H1 (cell line): ENCODE data around the gene ZGRF1. TPM values are rescaled to one million over a fixed set of nuclear protein-coding genes. Genes with fewer than 3 reads are reported as not detected.

Experiments used
- CTCF ChIA-PET: fragments of 300-600 bp; sonication (Branson Sonifier 250); formaldehyde crosslinking; loops from one replicate; lab custom pipeline; 2021; ENCODE audit not compliant: partially characterized antibody; lab: Charles Lee
- POLR2A ChIA-PET: fragments of 300-600 bp; sonication (Branson Sonifier 250); formaldehyde crosslinking; loops from one replicate; lab custom pipeline; 2021; ENCODE audit warnings: inconsistent platforms; ENCODE audit not compliant: partially characterized antibody; lab: Charles Lee
- DNase-seq, 2 experiments: peaks; one replicate each; pipeline versions ENCODE4 v3.0.0 to v3.0.0-alpha.2; 2010 to 2022; ENCODE audit warnings: low spot score in 2 of 2, low read depth in 1 of 2, mixed read lengths in 1 of 2
- FAIRE-seq: peaks from 2 replicates; lab custom pipeline; 2011; peaks lifted over from hg19 to GRCh38; lab: Jason Lieb, UNC
- H2AFZ ChIP-seq: 2 replicates; pipeline ENCODE4 v1.8.1; 2012; ENCODE audit warnings: low read length, inconsistent platforms
- H2AK5ac ChIP-seq: 2 replicates; pipeline ENCODE4 v1.6.1; 2013; ENCODE audit warnings: low read depth, low read length
- H2BK120ac ChIP-seq: replicated peaks from 2 replicates; pipeline ENCODE3; 2013; ENCODE audit warnings: low read depth, low read length, inconsistent platforms
- H2BK12ac ChIP-seq: 2 replicates; pipeline ENCODE4 v1.6.1; 2013; ENCODE audit warnings: low read depth, low read length
- H2BK15ac ChIP-seq: 2 replicates; pipeline ENCODE4 v1.6.1; 2013; ENCODE audit warnings: low read length
- H2BK20ac ChIP-seq: 2 replicates; pipeline ENCODE4 v1.6.1; 2013; ENCODE audit warnings: low read length
- H2BK5ac ChIP-seq: 2 replicates; pipeline ENCODE4 v1.6.1; 2013; ENCODE audit warnings: low read depth, low read length
- H3K14ac ChIP-seq: 2 replicates; pipeline ENCODE4 v1.6.1; 2013; ENCODE audit warnings: inconsistent platforms; ENCODE audit not compliant: insufficient read length
- H3K18ac ChIP-seq: 2 replicates; pipeline ENCODE4 v1.6.1; 2013; ENCODE audit warnings: low read length; ENCODE audit errors: extremely low read depth
- H3K23ac ChIP-seq: 2 replicates; pipeline ENCODE4 v1.6.1; 2013; ENCODE audit warnings: inconsistent platforms; ENCODE audit not compliant: insufficient read length
- H3K23me2 ChIP-seq: 2 replicates; pipeline ENCODE4 v1.6.1; 2013; ENCODE audit warnings: low read depth, low read length
- H3K27ac ChIP-seq: 2 replicates; pipeline ENCODE4 v1.6.1; 2011; ENCODE audit warnings: low read depth, low read length, inconsistent platforms
- H3K27me3 ChIP-seq, 4 experiments: replicated peaks in 1 of 4; 1 replicate in 1 of 4; 2 replicates in 3 of 4; pipeline versions ENCODE4 v1.6.1 to v1.8.1; 2011 to 2013; ENCODE audit warnings: low read length in 3 of 4, mild to moderate bottlenecking in 3 of 4, inconsistent platforms in 2 of 4, mixed read lengths in 2 of 4, moderate library complexity in 1 of 4; ENCODE audit not compliant: control insufficient read depth in 3 of 4, insufficient read depth in 3 of 4; ENCODE audit errors: extremely low read depth in 1 of 4
- H3K36me3 ChIP-seq, 4 experiments: 2 replicates each; pipeline versions ENCODE4 v1.6.1 to v1.8.1; 2011 to 2013; ENCODE audit warnings: mild to moderate bottlenecking in 4 of 4, low read length in 3 of 4, moderate library complexity in 2 of 4, control low read depth in 1 of 4, inconsistent platforms in 1 of 4; ENCODE audit not compliant: insufficient read depth in 4 of 4, control insufficient read depth in 2 of 4
- H3K4ac ChIP-seq: replicated peaks from 2 replicates; pipeline ENCODE3; 2013; ENCODE audit warnings: low read length, low read depth, mixed read lengths, inconsistent platforms; ENCODE audit not compliant: insufficient read length
- H3K4me1 ChIP-seq, 4 experiments: replicated peaks in 1 of 4; 1 replicate in 1 of 4; 2 replicates in 3 of 4; pipeline versions ENCODE4 v1.6.1 to v1.8.1; 2011 to 2013; ENCODE audit warnings: low read length in 3 of 4, inconsistent platforms in 2 of 4, mixed read lengths in 1 of 4; ENCODE audit not compliant: insufficient read depth in 4 of 4, control insufficient read depth in 3 of 4
- H3K4me2 ChIP-seq, 2 experiments: 2 replicates each; pipeline versions ENCODE4 v1.6.1 to v1.8.1; 2011 to 2013; ENCODE audit warnings: low read depth in 2 of 2, low read length in 2 of 2, control low read depth in 1 of 2, inconsistent platforms in 1 of 2, mild to moderate bottlenecking in 1 of 2; ENCODE audit not compliant: insufficient read depth in 1 of 2
- H3K4me3 ChIP-seq, 4 experiments: fragments of 200-600, 300-600 bp in 1 of 4; sonication (generic), shearing (Covaris generic), sonication (Bioruptor Twin) in 1 of 4; 2 replicates each; pipeline versions ENCODE4 v1.5.1 to v1.8.1; 2011 to 2016; ENCODE audit warnings: low read length in 4 of 4, low read depth in 3 of 4, control low read depth in 2 of 4, inconsistent platforms in 2 of 4, mild to moderate bottlenecking in 2 of 4, mixed read lengths in 1 of 4, moderate library complexity in 1 of 4; ENCODE audit not compliant: insufficient read depth in 2 of 4; ENCODE audit errors: extremely low read depth in 1 of 4
- H3K56ac ChIP-seq: replicated peaks from 2 replicates; pipeline ENCODE3; 2013; ENCODE audit warnings: low read depth, mild to moderate bottlenecking, mixed read lengths, low read length, inconsistent platforms; ENCODE audit not compliant: insufficient read length
- H3K79me1 ChIP-seq: 2 replicates; pipeline ENCODE4 v1.6.1; 2013; ENCODE audit warnings: low read depth, low read length, control low read depth
- H3K79me2 ChIP-seq, 2 experiments: 2 replicates each; pipeline versions ENCODE4 v1.6.1 to v1.8.1; 2012 to 2013; ENCODE audit warnings: low read length in 2 of 2, mild to moderate bottlenecking in 2 of 2, inconsistent platforms in 1 of 2; ENCODE audit not compliant: insufficient read depth in 2 of 2, control insufficient read depth in 1 of 2
- H3K9ac ChIP-seq, 4 experiments: replicated peaks in 1 of 4; 1 replicate in 1 of 4; 2 replicates in 3 of 4; pipeline versions ENCODE4 v1.6.1 to v1.8.1; 2011 to 2013; ENCODE audit warnings: low read depth in 3 of 4, low read length in 3 of 4, control low read depth in 2 of 4, mild to moderate bottlenecking in 2 of 4, moderate library complexity in 2 of 4, inconsistent platforms in 1 of 4; ENCODE audit errors: extremely low read depth in 1 of 4
- H3K9me3 ChIP-seq, 2 experiments: 2 replicates each; pipeline versions ENCODE4 v1.6.1 to v1.8.1; 2012 to 2013; ENCODE audit warnings: mild to moderate bottlenecking in 2 of 2, moderate library complexity in 2 of 2, control low read depth in 1 of 2, inconsistent platforms in 1 of 2, low read depth in 1 of 2, low read length in 1 of 2, mixed read lengths in 1 of 2; ENCODE audit not compliant: insufficient read depth in 2 of 2
- H4K20me1 ChIP-seq, 2 experiments: replicated peaks in 1 of 2; 2 replicates each; pipeline versions ENCODE3 to v1.8.1; 2011 to 2013; ENCODE audit warnings: inconsistent platforms in 2 of 2, low read length in 2 of 2, mild to moderate bottlenecking in 1 of 2; ENCODE audit not compliant: insufficient read depth in 2 of 2, control insufficient read depth in 1 of 2
- H4K5ac ChIP-seq: 2 replicates; pipeline ENCODE4 v1.6.1; 2013; ENCODE audit warnings: low read length, low read depth, mixed read lengths, inconsistent platforms; ENCODE audit not compliant: insufficient read length
- H4K8ac ChIP-seq: 2 replicates; pipeline ENCODE4 v1.8.0; 2013; ENCODE audit warnings: mild to moderate bottlenecking, moderate library complexity, low read length, inconsistent platforms; ENCODE audit not compliant: insufficient read depth; ENCODE audit errors: extremely low read depth
- H4K91ac ChIP-seq: replicated peaks from 2 replicates; pipeline ENCODE3; 2013; ENCODE audit warnings: low read length, mixed read lengths, inconsistent platforms; ENCODE audit not compliant: insufficient read length
- SP2 ChIP-seq: IDR thresholded peaks from 2 replicates; pipeline ENCODE4 v1.6.1; 2012; ENCODE audit warnings: mild to moderate bottlenecking, low read length, inconsistent platforms
- WGBS, 2 experiments: shearing (Covaris generic) in 1 of 2; methylation state at CpG; one replicate each; pipeline versions ENCODE4 v1.1.6 to v1.1.7; 2013 to 2015; ENCODE audit warnings: low lambda C conversion rate in 2 of 2, mixed read lengths in 2 of 2, inconsistent platforms in 1 of 2, low coverage in 1 of 2, missing lambda C conversion rate in 1 of 2; ENCODE audit not compliant: insufficient replicate concordance in 2 of 2, insufficient coverage in 1 of 2, insufficient read length in 1 of 2; ENCODE audit errors: extremely low coverage in 1 of 2, missing lambda C conversion rate in 1 of 2; 5-methylcytosine and 5-hydroxymethylcytosine counted together
- polyA plus RNA-seq, 7 experiments: library from polyadenylated mRNA; depleted of rRNA in 3 of 7; stranded (reverse) in 5 of 7; unstranded in 2 of 7; fragments of >200 nt in 5 of 7; fragments of 200-250 nt in 2 of 7; gene quantifications; 1 replicate in 5 of 7; 2 replicates in 1 of 7; 4 replicates in 1 of 7; pipeline versions ENCODE4 v1.2.1 to v1.2.3, GENCODE V29; 2011 to 2013; ENCODE audit warnings: missing spikeins in 2 of 7, mixed read lengths in 2 of 7
- total RNA-seq: library from RNA; stranded (reverse); fragmentation: NEBNext Ultra II Directional; extraction: Animal tissue kit (Norgen Biotek cat#: 25700); gene quantifications from 2 replicates; pipeline ENCODE4 v1.2.1, GENCODE V29; 2021

Gene ZGRF1
- total and polyA plus RNA-seq, 2 of the 8 experiments (the other 6 are each of a cell fraction or from before 2014, with no cell fraction given) = 12.0 to 44.6 TPM

DNA sequence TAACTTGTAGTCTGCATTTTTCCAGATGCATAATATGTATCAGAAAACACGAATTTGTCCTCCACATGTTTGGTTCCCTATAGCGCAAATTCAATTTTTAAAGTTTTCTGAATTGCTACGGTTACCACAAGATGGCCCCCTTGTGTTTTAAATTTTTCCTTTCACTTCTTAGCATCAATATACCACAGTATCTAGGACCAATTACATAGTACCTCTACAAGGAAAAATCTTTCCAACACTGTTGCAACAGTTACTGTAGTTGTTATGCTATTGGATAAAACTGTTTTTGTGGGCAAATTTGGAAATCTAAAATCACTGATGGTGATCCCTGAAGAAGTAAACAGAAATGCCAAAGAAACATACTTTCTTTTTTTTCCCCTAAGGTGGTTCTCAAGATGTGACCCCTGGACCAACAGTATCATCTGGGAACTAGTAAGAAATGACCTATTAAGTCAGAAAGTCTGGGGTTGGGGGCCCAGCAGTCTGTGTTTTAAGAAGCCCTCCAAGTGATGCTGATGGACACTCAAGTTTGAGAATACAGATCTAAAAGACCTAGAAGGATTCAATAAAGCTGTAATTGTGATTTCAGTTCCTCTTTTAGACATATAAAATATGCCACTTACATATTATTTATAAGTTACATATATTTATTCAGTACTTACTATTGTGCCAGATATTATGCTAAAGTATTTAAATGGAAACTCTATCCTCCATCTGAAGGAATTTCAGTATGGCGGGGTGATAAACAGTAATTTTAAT lies 3.1 kb downstream of the ZGRF1 start:
- CTCF ChIA-PET = interaction anchor here (0.6 to 3.8 kb wide), 14 partner anchors 10 to 318 kb away, joined by 3 to 58 read pairs (median 3); no protein-coding TSS in a partner anchor
- H3K9ac ChIP-seq = no peak overlapping the region
- H4K20me1 ChIP-seq = no peaks in the 10 kb centered on the region
- no peak overlapping the region for H4K5ac ChIP-seq
- no peak overlapping the region for H2BK12ac ChIP-seq
- DNase-seq (no peak), FAIRE-seq (no peak)
- H3K9me3 ChIP-seq = no peaks in the 10 kb centered on the region
- no peak overlapping the region for H2AK5ac ChIP-seq
- H3K27me3 ChIP-seq = no peaks in the 10 kb centered on the region
- H2AFZ ChIP-seq = no peak overlapping the region
- H3K79me2 ChIP-seq = peaks cover 11 to 58% of the 10 kb centered on the region in 2 experiments; a peak in 3 of 4 replicates
- POLR2A ChIA-PET = interaction anchor here (1.4 to 5.1 kb wide), 3 partner anchors 13 to 132 kb away, joined by 5 to 54 read pairs (median 8); no protein-coding TSS in a partner anchor
- H2BK5ac ChIP-seq = no peak overlapping the region
- no peak overlapping the region for H3K56ac ChIP-seq
- H3K36me3 ChIP-seq = peaks cover 2 to 34% (median 12%) of the 10 kb centered on the region in 4 experiments; a peak in 5 of 8 replicates
- no peak overlapping the region for H3K14ac ChIP-seq
- H3K23ac ChIP-seq = no peak overlapping the region
- no peaks in the 10 kb centered on the region; the same call in 1 of the 2 replicates for H3K23me2 ChIP-seq
- no peak overlapping the region for H3K4ac ChIP-seq
- 41% methylated on average over 4 of the region's 4 CpGs; no CpG with 5 or more reads in 1 of the 2 experiments for whole genome bisulfite sequencing, 2 experiments
- no peak overlapping the region for H4K8ac ChIP-seq
- H3K4me3 ChIP-seq = no peak overlapping the region; a peak in 1 of 8 replicates
- no peaks in the 10 kb centered on the region; the same call in 1 of the 2 replicates for H3K79me1 ChIP-seq
- peaks cover 0 to 9% (median 1%) of the 10 kb centered on the region in 4 experiments; a peak in 2 of 7 replicates for H3K4me1 ChIP-seq
- no peak overlapping the region for H4K91ac ChIP-seq
- H3K27ac ChIP-seq = no peak overlapping the region
- no peak overlapping the region; the same call in 1 of the 2 replicates for H2BK15ac ChIP-seq
- H3K4me2 ChIP-seq = peak overlapping the region in 1 of 2 experiments; percentile 5; a peak in 1 of 4 replicates
- no peak overlapping the region for H2BK120ac ChIP-seq
- no peak overlapping the region for H2BK20ac ChIP-seq
- no peak overlapping the region for H3K18ac ChIP-seq
- TF ChIP-seq SP2 = no peak
